Measurements from ENCODE around the gene PCBP3.
"Not testable (repeated sequence)": the region's sequence is repeated elsewhere in the genome, so short reads cannot be mapped to it uniquely, and the experiment has no call there.

The PCBP3 gene

GRCh38 chr21:45678790-45679189, 35.3 kb downstream of the PCBP3 start:
- DNase-seq (ENCODE audit: low spot score) = not testable (repeated sequence)

- no peak for DNase-seq (ENCODE audit: low spot score)
Measured at GRCh38 chr21:45680215-45680614, 36.7 kb downstream of the PCBP3 start.

- no peak for DNase-seq (ENCODE audit: low spot score)
Measured at GRCh38 chr21:45695086-45695485, 51.6 kb downstream of the PCBP3 start.

GRCh38 chr21:45698493-45699184, 55.1 kb downstream of the PCBP3 start:
- peak; percentile 90 for DNase-seq (ENCODE audit: low spot score)

GRCh38 chr21:45699251-45699942, 55.9 kb downstream of the PCBP3 start:
- no peak for DNase-seq (ENCODE audit: low spot score)

GRCh38 chr21:45699966-45700365, 56.4 kb downstream of the PCBP3 start:
- DNase-seq (ENCODE audit: low spot score) = no peak

GRCh38 chr21:45700461-45700860, 56.9 kb downstream of the PCBP3 start:
- no peak for DNase-seq (ENCODE audit: low spot score)

- no peak for DNase-seq (ENCODE audit: low spot score)
Measured at GRCh38 chr21:45704311-45705108, 61.0 kb downstream of the PCBP3 start.

GRCh38 chr21:45706299-45706698, 62.8 kb downstream of the PCBP3 start:
- no peak for DNase-seq (ENCODE audit: low spot score)

GRCh38 chr21:45709173-45709572, 65.6 kb downstream of the PCBP3 start:
- DNase-seq (ENCODE audit: low spot score) = no peak

- no peak for DNase-seq (ENCODE audit: low spot score)
Measured at GRCh38 chr21:45709696-45710268, 66.3 kb downstream of the PCBP3 start.

GRCh38 chr21:45710306-45710705, 66.8 kb downstream of the PCBP3 start:
- DNase-seq (ENCODE audit: low spot score) = not testable (repeated sequence)

GRCh38 chr21:45713613-45714012, 70.1 kb downstream of the PCBP3 start:
- DNase-seq (ENCODE audit: low spot score) = no peak

GRCh38 chr21:45715441-45715840, 71.9 kb downstream of the PCBP3 start:
- no peak for DNase-seq (ENCODE audit: low spot score)

- DNase-seq (ENCODE audit: low spot score) = no peak
Measured at GRCh38 chr21:45718413-45718812, 74.9 kb downstream of the PCBP3 start.

- DNase-seq (ENCODE audit: low spot score) = no peak
Measured at GRCh38 chr21:45719177-45719802, 75.8 kb downstream of the PCBP3 start.

- not testable (repeated sequence) for DNase-seq (ENCODE audit: low spot score)
Measured at GRCh38 chr21:45720204-45720603, 76.7 kb downstream of the PCBP3 start.

- DNase-seq (ENCODE audit: low spot score) = no peak
Measured at GRCh38 chr21:45721671-45722070, 78.1 kb downstream of the PCBP3 start.

- DNase-seq (ENCODE audit: low spot score) = no peak
Measured at GRCh38 chr21:45723049-45723958, 79.8 kb downstream of the PCBP3 start.

GRCh38 chr21:45724345-45724961, 80.9 kb downstream of the PCBP3 start:
- no peak for DNase-seq (ENCODE audit: low spot score)
